GM21367 (cell line): ENCODE data around the gene DUSP2.

ENCODE experiments used
- ATAC-seq: cut with Tn5 transposase; IDR thresholded peaks from one replicate; pipeline ENCODE4 v1.9.1; 2021; ENCODE audit not compliant: unreplicated experiment

The DUSP2 gene

DNA sequence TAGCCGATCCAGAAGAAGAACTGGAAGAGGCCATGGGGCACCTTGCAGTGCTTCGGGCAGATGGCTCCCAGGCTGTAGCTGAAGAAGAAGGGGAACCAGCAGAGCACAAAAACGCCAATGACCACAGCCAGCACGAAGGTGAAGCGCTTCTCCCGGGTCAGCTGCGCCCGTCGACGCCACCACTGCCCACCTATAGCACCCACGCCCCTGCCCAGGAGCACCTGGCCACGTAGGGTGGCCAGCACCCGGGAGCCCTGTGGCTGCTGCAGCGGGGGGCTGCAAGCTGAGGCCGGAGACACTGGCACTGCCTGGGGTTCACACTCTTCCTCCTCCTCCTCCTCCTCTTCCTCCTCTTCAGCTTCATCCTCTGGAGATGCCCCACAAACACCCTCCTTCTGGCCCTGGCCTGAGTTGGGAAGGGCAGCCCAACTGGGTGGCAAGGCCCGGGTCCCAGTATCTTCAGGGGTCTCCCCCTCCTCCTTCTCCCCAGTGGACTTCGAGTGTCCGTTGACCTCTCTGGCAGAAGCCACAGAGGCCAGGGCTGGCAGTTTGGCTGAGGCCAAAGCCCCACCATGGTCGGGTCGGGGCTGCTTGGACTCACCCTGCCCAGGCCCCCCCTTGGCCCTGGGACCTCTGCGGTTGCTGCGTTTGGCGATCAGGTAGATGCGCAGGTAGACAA lies 30.2 kb downstream of the DUSP2 start:
- no peak for ATAC-seq

DNA sequence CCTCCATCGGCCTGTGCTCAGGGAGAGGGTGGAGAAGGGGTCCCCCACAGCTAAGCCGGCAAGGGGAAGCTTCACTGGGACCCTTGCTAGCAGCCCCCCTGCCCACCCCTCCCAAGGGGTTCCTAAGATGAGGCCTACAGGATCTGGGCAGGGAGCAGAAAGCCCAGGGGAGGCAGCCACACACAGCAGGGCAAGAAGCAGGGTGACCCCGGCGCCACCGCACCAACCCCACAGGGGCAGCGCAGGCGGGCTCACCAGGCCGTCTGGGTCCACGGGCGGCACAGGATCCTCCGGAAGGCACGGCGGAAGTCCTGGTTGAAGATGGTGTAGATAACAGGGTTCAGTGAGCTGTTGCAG lies 30.7 kb downstream of the DUSP2 start:
- ATAC-seq, result no peak

DNA sequence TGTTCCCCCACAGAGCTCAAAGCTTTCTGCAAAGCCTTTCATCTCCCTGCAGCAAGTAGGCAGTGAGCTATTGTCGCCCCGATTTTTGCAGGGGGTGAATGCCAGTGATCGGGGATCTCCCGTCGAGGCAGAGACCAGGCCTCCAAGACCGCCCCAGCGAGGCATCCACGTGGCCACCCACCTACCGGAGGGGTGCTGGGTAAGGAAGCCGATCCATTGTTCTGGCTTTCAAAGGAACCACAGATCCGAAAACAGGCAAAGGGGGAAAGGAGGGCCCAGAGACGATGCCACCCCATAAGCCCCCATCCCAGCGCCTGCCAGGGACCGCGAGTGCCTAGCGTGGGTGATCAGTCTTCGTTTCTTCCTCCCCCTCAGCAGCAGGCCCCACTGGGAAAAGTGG lies 31.3 kb downstream of the DUSP2 start:
- ATAC-seq, result no peak

- no peak for ATAC-seq
Measured at GRCh38 chr2:96113367-96113677, 31.9 kb downstream of the DUSP2 start.

DNA sequence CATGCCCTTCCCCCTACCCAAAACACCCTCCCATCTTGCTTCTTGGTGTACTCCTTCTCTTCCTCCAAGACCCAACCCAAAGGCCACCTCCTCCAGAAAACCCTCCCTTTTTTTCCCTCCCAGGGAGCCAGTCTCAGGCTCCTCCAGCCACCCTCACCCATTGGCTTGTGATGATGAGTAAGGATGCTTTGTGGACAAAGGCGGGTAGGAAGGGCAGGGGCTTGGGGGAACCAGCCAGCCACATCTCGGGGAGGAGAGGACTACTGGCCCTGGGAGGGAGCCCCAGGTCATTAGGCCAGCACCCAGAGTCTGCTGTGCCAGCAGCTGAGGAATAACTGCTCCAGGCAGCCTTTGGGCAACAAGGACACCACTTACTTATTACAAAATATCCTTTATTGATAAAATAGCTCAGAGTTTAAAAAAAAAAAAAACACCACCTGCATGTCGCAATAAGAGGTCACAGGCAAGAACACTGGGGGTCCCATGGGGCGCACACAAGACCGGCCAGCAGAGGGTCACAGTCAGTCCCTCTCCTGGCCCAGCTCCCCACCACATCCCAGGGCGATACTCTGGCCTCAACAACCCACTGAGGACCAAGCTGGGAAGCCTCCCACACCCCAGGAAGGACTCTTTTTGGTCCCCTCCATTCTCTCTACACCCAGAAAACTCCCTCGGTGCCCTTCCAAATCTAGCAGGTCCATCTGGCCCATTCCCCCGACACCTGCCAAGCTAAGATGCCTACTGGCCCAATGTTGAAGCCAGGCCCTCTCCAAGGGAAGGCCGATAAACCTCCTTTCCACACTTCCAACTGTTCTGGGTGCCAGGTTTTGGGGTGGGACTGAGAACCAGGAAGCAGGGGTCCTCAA lies 32.5 kb downstream of the DUSP2 start:
- ATAC-seq, result no peak

DNA sequence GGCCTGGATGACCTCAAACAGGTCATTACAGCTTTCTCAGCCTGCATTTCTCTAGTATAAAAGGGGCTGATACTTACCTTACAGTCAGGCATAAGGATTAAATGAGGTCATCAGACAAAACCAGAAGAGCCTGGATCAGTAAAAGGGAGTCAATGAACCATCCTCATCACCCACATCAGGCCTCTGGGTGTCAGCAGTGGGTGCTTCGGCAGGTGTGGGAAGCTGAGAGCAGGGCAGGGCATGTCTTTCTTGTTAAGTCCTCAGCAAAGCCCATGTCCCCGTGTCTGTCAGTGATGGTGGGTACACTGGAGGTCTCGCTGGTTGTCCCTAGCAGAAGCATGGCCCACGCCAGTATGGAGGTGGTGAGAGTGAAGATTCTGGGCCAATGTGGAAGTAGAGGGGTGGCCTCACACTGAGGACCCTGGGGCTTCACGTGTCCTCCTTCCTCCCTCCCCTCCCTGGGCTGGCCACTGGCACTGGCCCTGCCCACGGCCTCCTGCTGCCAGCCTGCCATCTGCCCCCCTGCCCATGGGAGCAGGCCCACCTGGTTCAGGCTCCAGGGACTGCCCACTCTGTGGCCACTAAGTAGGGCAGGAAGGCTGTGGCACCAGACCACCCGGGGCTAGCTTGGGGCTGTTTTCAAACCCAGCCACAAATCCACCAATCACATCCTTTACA lies 33.3 kb downstream of the DUSP2 start:
- ATAC-seq, result no peak

DNA sequence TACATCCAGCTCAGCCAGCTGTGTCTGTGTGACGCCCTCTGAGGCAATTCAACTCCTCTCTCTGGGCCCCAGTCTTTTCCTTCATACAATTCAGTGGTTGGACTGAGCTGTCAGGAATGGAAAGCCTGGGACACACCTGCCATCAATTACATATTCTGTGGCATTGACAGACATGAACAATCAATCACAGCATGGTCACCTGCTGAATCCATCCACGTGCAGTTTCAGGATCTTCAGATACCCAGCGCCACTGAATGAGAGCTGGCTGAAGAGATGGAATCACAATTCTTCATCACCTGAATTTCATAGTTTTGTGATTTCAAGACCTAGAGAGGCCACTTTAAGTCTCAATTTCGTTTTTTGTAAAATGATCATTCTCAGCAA lies 34.0 kb downstream of the DUSP2 start:
- no peak for ATAC-seq

- ATAC-seq, result no peak
Measured at GRCh38 chr2:96110621-96111256, 34.5 kb downstream of the DUSP2 start.

DNA sequence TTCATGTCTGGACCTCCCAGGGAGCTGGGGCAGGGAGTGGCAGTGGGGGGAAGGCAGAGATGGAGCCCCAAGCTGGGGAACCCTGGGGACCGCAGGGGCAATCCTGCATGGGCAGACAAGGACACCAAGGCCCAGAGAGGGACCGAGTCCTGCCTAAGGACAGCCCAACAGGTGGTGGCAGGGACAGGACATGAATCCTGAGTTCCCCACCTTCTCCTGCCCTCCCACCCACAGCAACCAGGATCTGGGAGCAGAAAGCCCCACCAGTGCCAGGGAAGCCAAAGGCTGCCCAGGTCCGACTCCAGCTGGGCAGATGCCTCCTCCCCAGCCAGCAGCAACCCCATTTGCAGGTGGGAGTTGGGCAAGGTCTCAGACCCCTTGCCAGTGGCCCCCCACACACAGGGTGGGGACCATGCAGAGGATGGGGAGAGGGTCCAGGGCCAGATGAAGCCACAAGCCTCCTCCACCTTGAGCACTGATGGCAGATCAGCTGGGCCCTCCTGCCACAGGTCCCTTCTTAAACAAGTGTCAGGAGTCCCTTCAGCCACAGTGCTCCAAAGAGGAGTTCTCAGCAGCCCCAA lies 35.2 kb downstream of the DUSP2 start:
- no peak for ATAC-seq

DNA sequence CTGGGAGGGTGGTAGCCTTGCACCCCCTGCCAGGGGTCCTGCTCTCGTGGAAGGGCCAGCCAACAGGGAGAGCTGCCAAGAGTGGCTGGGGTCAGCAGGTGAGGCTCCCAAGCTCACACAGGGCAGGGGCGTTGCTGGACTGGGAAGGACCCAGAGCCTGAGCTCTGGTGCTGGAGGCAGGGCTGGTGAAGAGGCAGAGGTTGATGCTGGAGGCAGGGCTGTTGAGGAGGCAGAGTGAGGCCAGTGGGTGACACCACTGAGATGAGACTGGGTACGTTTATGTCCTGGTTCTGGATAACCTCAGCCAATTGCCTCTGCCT lies 35.9 kb downstream of the DUSP2 start:
- ATAC-seq, result no peak

- no peak for ATAC-seq
Measured at GRCh38 chr2:96108541-96109360, 36.5 kb downstream of the DUSP2 start.

GRCh38 chr2:96108151-96108540 lies 37.1 kb downstream of the DUSP2 start:
- ATAC-seq, result no peak

- ATAC-seq, result no peak
Measured at GRCh38 chr2:96107708-96108065, 37.6 kb downstream of the DUSP2 start.

DNA sequence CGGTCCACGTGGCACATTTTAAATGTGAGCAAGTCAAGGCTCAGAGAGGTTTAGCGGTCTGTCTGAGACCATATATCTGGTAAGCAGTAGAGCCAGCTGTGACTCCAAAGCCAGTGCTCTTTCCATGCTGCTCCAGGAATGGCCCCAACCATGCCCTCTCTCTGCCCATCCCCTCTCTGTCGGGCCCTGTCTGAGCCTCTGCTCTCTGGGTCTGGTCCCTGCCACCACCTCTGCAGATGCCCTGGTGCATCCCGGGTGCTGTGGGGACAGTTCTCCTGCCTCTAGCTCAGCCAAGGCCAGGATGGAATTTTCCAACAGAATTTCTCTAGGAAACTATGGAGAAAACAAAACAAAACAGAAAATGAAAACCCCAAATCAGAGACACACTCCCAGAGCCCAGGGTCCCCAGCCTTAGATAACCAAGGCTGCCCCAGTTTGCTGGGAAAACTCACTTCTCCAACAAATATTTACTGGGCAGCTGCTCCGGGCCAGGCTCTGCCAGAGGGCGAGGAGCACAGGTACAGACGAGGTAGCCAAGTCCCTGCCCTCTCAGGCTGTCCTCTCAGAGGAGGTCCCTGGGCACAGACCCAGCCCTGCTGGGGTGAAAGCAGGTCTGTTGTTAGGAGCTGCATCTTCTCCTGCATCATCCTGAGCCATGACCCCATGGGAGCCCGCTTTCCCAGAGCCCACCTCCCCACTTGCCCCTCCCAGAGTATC lies 38.1 kb downstream of the DUSP2 start:
- ATAC-seq, result no peak

GRCh38 chr2:96105994-96106715 lies 39.1 kb downstream of the DUSP2 start:
- no peak for ATAC-seq

GRCh38 chr2:96105152-96105915 lies 39.9 kb downstream of the DUSP2 start:
- ATAC-seq, result no peak

DNA sequence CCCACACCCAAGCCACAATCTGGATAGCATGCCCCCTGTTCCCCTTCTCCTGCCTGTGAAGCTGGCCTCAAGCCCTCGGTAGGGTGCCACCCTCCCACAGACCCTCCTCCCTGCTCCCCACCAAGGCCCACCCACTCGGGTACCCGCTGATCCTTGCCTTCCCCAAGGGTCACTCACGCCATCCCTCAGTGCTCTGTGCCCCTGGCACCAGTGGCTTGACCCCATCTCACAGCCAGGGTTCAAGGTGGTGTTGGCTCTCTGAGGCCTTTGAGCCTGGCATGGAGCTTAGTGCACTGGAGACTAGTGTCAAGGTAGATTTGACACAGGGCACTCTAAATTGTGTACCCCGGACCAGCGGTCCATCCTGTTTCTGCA lies 40.8 kb downstream of the DUSP2 start:
- ATAC-seq, result no peak

- ATAC-seq, result no peak
Measured at GRCh38 chr2:96103761-96104486, 41.3 kb downstream of the DUSP2 start.
